WTC11 (cell line): Measurements from ENCODE around the gene RAB1A. TPM values are rescaled to one million over a fixed set of nuclear protein-coding genes. Genes with fewer than 3 reads are reported as not detected.

Experiments used
- ATAC-seq: fragments of 200-7000 bp; cut with Tn5 transposase; 2 replicates; pipeline ENCODE4 v1.10.0; 2021; ENCODE audit warnings: mild to moderate bottlenecking, moderate library complexity
- CTCF ChIA-PET: fragments of 300-600 bp; sonication (Branson Sonifier 250); formaldehyde crosslinking; loops from one replicate; lab custom pipeline; 2021; ENCODE audit warnings: antibody characterized with exemption; lab: Charles Lee
- POLR2A ChIA-PET: fragments of 350-600 bp; sonication (Branson Sonifier 250); formaldehyde crosslinking; loops from one replicate; lab custom pipeline; 2021; ENCODE audit warnings: antibody characterized with exemption; lab: Charles Lee
- DNase-seq: peaks from one replicate; pipeline ENCODE4 v3.0.0; 2021; ENCODE audit warnings: low spot score
- H3K27ac Mint-ChIP-seq: 2 replicates; pipeline ENCODE4 v1.8.0; 2021; ENCODE audit warnings: mixed read lengths
- H3K27me3 Mint-ChIP-seq: 2 replicates; pipeline ENCODE4 v1.8.0; 2021; ENCODE audit warnings: low read depth, mild to moderate bottlenecking, moderate library complexity, mixed read lengths
- H3K36me3 Mint-ChIP-seq: 2 replicates; pipeline ENCODE4 v1.8.0; 2021; ENCODE audit warnings: mixed read lengths
- H3K4me1 Mint-ChIP-seq: 2 replicates; pipeline ENCODE4 v1.8.0; 2022; ENCODE audit warnings: mixed read lengths
- H3K4me3 Mint-ChIP-seq: 2 replicates; pipeline ENCODE4 v1.8.0; 2021; ENCODE audit warnings: mild to moderate bottlenecking, moderate library complexity, mixed read lengths
- H3K9me3 Mint-ChIP-seq: 2 replicates; pipeline ENCODE4 v1.8.0; 2021; ENCODE audit warnings: mixed read lengths
- ARID4B ChIP-seq: sonication (generic); formaldehyde crosslinking; IDR thresholded peaks from 2 replicates; pipeline ENCODE4 v1.8.0; 2023; ENCODE audit warnings: missing genetic modification reagents, mild to moderate bottlenecking, borderline replicate concordance
- ATF1 ChIP-seq: sonication (generic); formaldehyde crosslinking; IDR thresholded peaks from 2 replicates; pipeline ENCODE4 v1.8.1; 2023; ENCODE audit warnings: mild to moderate bottlenecking, moderate library complexity, missing genetic modification reagents
- CREM ChIP-seq: sonication (generic); formaldehyde crosslinking; IDR thresholded peaks from 2 replicates; pipeline ENCODE4 v1.8.1; 2022; ENCODE audit warnings: mild to moderate bottlenecking, missing genetic modification reagents, moderate library complexity
- E2F1 ChIP-seq: sonication (generic); formaldehyde crosslinking; IDR thresholded peaks from 2 replicates; pipeline ENCODE4 v1.8.0; 2022; ENCODE audit warnings: mild to moderate bottlenecking, missing genetic modification reagents
- E2F4 ChIP-seq: sonication (generic); formaldehyde crosslinking; IDR thresholded peaks from 2 replicates; pipeline ENCODE4 v1.8.1; 2022; ENCODE audit warnings: low read depth, mild to moderate bottlenecking, moderate library complexity, missing genetic modification reagents, borderline replicate concordance
- FOXJ3 ChIP-seq: sonication (generic); formaldehyde crosslinking; IDR thresholded peaks from 2 replicates; pipeline ENCODE4 v1.9.0; 2021; ENCODE audit warnings: missing genetic modification reagents, mild to moderate bottlenecking, borderline replicate concordance
- GRHL2 ChIP-seq: fragments of 250-450 bp; sonication (Bioruptor Pico); IDR thresholded peaks from 2 replicates; pipeline ENCODE4 v1.8.0; 2022; ENCODE audit warnings: mild to moderate bottlenecking, moderate library complexity; ENCODE audit not compliant: insufficient replicate concordance, severe bottlenecking
- GTF2I ChIP-seq: fragments of 250-450 bp; sonication (Bioruptor Pico); conservative IDR thresholded peaks from 2 replicates; pipeline ENCODE4 v1.4.0; 2021; ENCODE audit warnings: mild to moderate bottlenecking
- NFYB ChIP-seq: sonication (generic); formaldehyde crosslinking; conservative IDR thresholded peaks from 2 replicates; pipeline ENCODE4 v1.8.0; 2022; ENCODE audit warnings: low read depth, missing genetic modification reagents
- NR2C2 ChIP-seq: sonication (generic); formaldehyde crosslinking; IDR thresholded peaks from 2 replicates; pipeline ENCODE4 v1.8.0; 2022; ENCODE audit warnings: mild to moderate bottlenecking, missing genetic modification reagents
- PREB ChIP-seq: sonication (generic); formaldehyde crosslinking; IDR thresholded peaks from 2 replicates; pipeline ENCODE4 v1.8.1; 2022; ENCODE audit warnings: mild to moderate bottlenecking, missing genetic modification reagents, moderate library complexity, borderline replicate concordance
- TCF7 ChIP-seq: sonication (generic); formaldehyde crosslinking; IDR thresholded peaks from 2 replicates; pipeline ENCODE4 v1.8.0; 2022; ENCODE audit warnings: mild to moderate bottlenecking, low read depth, missing genetic modification reagents, moderate library complexity
- ZBTB21 ChIP-seq: sonication (generic); formaldehyde crosslinking; IDR thresholded peaks from 2 replicates; pipeline ENCODE4 v1.8.1; 2023; ENCODE audit warnings: mild to moderate bottlenecking, missing genetic modification reagents, borderline replicate concordance
- ZMAT4 ChIP-seq: fragments of 250-450 bp; sonication (Bioruptor Pico); IDR thresholded peaks from 2 replicates; pipeline ENCODE4 v1.9.0; 2021; ENCODE audit warnings: mild to moderate bottlenecking
- ZNF138 ChIP-seq: sonication (generic); formaldehyde crosslinking; conservative IDR thresholded peaks from 2 replicates; pipeline ENCODE4 v1.8.1; 2022; ENCODE audit warnings: mild to moderate bottlenecking, moderate library complexity, missing genetic modification reagents
- ZNF416 ChIP-seq: fragments of 250-450 bp; sonication (Bioruptor Pico); IDR thresholded peaks from 2 replicates; pipeline ENCODE4 v1.9.0; 2021; ENCODE audit warnings: mild to moderate bottlenecking, inconsistent platforms
- ZNF423 ChIP-seq: fragments of 250-450 bp; sonication (Bioruptor Pico); IDR thresholded peaks from 2 replicates; pipeline ENCODE4 v2.1.2; 2022; ENCODE audit warnings: mild to moderate bottlenecking, moderate library complexity
- ZNF512 ChIP-seq: sonication (generic); formaldehyde crosslinking; IDR thresholded peaks from 2 replicates; pipeline ENCODE4 v1.8.1; 2022; ENCODE audit warnings: missing genetic modification reagents, borderline replicate concordance
- total RNA-seq: library from RNA; stranded (reverse); gene quantifications from 3 replicates; pipeline ENCODE4 v1.2.3, GENCODE V29; 2021

RAB1A gene
- total RNA-seq, 1 experiment from 2014 or later, result 114 TPM

- TF ChIP-seq TCF7, result no peak
- TF ChIP-seq ARID4B, result no peak
- no peak for TF ChIP-seq GTF2I (CRISPR knock-in tag)
- no peak for TF ChIP-seq ZNF416 (CRISPR knock-in tag)
- no peak for TF ChIP-seq ZNF512 (CRISPR knock-in tag)
- no peak for TF ChIP-seq ZNF423 (CRISPR knock-in tag)
- TF ChIP-seq GRHL2, result no peak
- TF ChIP-seq ZBTB21 (CRISPR knock-in tag), result no peak
- no peak for TF ChIP-seq ATF1 (CRISPR knock-in tag)
- TF ChIP-seq CREM, result no peak
- TF ChIP-seq NFYB (CRISPR knock-in tag), result no peak
- TF ChIP-seq PREB (CRISPR knock-in tag), result no peak
- no peak for TF ChIP-seq ZNF138 (CRISPR knock-in tag)
- no peak for TF ChIP-seq ZMAT4 (CRISPR knock-in tag)
- no peak for TF ChIP-seq E2F4 (CRISPR knock-in tag)
- TF ChIP-seq FOXJ3 (CRISPR knock-in tag), result no peak
- Mint-ChIP-seq H3K4me1 (peaks cover 8% of the 10 kb centered on the region), H3K4me3 (no peak overlapping the region), H3K9me3 (no peaks in the 10 kb centered on the region), H3K36me3 (peaks cover 48% of the 10 kb centered on the region), H3K27me3 (no peaks in the 10 kb centered on the region), H3K27ac (no peak overlapping the region)
- ATAC-seq (no peak), DNase-seq (no peak)
- CTCF ChIA-PET, result no interaction called here
- POLR2A ChIA-PET, result no interaction called here
These were observed 37.1 kb downstream of the RAB1A start for GRCh38 chr2:65092791-65093190.

- peaks cover 54% of the 10 kb centered on the region for H3K36me3 Mint-ChIP-seq
- no peak overlapping the region for H3K4me3 Mint-ChIP-seq
- H3K4me1 Mint-ChIP-seq, result peaks cover 5% of the 10 kb centered on the region
- CTCF ChIA-PET, result interaction anchor here (0.6 to 1.7 kb wide), 2 partner anchors 9 kb away, joined by 3 read pairs; no protein-coding TSS in a partner anchor
- no peak overlapping the region for H3K27ac Mint-ChIP-seq
- no peak for TF ChIP-seq NR2C2 (CRISPR knock-in tag)
- no peak for TF ChIP-seq ATF1 (CRISPR knock-in tag)
- no peak for TF ChIP-seq E2F1 (CRISPR knock-in tag)
- TF ChIP-seq, all 79 proteins: peak for 0
- H3K27me3 Mint-ChIP-seq, result no peaks in the 10 kb centered on the region
- DNase-seq (no peak), ATAC-seq (no peak)
- POLR2A ChIA-PET, result no interaction called here
- H3K9me3 Mint-ChIP-seq, result no peaks in the 10 kb centered on the region
These were observed 44.8 kb downstream of the RAB1A start for GRCh38 chr2:65085148-65085547.
